Ovary (tissue), 3 donors: ENCODE data around the gene WWC1.

ENCODE experiments used
- CTCF ChIP-seq, 3 donors: fragments of 450-650 bp in 2 of 3; fragments of 200-600 bp in 1 of 3; IDR thresholded peaks; one replicate each; pipeline versions ENCODE4 v1.5.1 to v1.8.0; 2016 to 2022; ENCODE audit warnings: antibody characterized with exemption in 3 of 3, mild to moderate bottlenecking in 1 of 3
- EP300 ChIP-seq: sonication (generic); formaldehyde crosslinking; IDR thresholded peaks from one replicate; pipeline ENCODE4 v1.6.1; 2017; ENCODE audit warnings: antibody characterized with exemption
- donor health status: DM: no; HTN: no; CAD: no.

GRCh38 chr5:168324859-168325630, 33.6 kb downstream of the WWC1 start:
- TF ChIP-seq CTCF (IDR thresholded peaks at IDR 0.05) = no peak
- no peak for TF ChIP-seq EP300
